HG03135 (cell line): Measurements from ENCODE around the gene DYSF.

Source experiments
- ATAC-seq: cut with Tn5 transposase; IDR thresholded peaks from one replicate; pipeline ENCODE4 v1.9.1; 2021; ENCODE audit warnings: mild to moderate bottlenecking, moderate library complexity; ENCODE audit not compliant: unreplicated experiment

DYSF gene

DNA sequence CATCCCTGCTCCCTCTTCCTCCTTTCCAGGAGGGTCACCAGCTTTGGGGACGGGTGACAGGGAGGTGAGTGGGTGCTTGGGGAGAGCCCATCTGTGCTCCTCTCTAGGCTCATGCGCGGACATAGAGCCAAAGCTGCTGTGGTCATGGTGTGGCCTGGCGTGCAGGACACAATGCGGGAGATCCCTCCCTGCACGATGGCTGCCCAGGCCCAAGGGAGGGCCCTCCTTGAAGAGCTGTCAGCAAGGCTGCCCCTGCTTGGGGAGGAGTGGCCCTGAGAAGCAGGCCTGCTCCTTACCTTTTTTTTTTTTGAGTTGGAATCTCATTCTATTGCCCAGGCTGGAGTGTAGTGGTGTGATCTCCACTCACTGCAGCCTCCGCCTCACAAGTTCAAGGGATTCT is 111.4 kb downstream of the DYSF start:
- ATAC-seq = no peak

DNA sequence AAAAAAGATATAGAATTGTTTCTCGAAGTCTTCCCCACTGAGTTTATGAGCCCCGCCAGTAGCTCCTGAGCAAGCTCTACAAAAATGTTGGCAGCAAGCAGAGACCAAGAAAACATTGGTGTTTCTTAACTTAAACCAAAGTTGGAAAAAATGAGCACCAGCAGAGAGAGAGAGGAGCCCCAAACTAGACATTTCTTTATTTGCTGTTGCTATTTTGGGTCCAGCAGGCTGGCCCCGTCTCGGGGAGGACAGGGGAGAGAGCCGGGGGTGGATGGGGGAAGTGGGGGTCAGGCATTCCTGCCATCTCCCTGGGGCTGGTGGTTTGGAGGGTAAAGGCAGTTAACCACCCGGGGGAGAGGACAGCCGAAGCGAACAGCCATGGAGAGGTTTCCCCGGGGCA is 113.0 kb downstream of the DYSF start:
- ATAC-seq = no peak

DNA sequence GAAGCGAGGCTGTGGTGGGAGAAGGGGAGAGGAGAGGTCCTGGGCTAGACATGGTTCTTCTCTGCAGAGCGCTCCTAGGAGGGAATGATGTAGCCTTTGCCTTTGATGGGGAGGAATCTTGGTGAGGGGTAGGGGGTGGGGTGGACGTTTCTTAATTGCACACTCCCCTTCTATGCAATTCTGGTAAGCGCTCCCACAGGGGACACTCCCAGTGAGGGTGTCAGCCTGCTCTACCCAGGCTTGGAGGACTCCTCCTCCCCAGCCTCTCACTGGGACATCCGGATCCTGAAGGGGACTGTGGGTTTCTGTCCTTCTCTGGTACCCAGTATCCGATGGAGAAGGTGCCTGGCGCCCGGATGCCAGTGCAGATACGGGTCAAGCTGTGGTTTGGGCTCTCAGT is 114.3 kb downstream of the DYSF start:
- no peak for ATAC-seq

DNA sequence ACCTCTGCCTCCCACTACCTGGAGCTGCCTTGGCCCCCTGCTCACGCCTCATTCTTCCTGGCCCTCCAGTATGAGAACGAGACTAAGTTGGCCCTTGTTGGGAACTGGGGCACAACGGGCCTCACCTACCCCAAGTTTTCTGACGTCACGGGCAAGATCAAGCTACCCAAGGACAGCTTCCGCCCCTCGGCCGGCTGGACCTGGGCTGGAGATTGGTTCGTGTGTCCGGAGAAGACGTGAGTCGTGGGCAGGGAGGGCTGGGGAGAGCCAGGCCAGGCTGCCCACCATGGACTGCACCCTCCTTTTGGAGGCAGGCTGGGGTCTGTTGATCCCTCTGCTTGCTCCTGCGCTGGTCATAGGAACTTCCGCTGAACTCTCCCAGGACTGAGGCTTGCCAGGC is 114.7 kb downstream of the DYSF start:
- ATAC-seq = no peak

DNA sequence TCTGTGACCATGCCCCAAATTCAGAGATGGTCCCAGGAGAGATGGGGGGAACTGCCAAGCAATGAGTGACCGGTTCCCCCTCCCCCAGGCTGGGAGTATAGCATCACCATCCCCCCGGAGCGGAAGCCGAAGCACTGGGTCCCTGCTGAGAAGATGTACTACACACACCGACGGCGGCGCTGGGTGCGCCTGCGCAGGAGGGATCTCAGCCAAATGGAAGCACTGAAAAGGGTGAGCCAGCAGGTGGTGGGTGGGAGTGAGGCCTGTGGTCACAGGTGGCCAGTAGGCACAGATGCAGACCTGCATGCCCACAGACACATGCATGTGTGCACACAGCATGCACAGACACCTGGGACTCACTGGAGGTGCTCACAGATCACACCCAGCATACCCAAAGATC is 117.2 kb downstream of the DYSF start:
- no peak for ATAC-seq

DNA sequence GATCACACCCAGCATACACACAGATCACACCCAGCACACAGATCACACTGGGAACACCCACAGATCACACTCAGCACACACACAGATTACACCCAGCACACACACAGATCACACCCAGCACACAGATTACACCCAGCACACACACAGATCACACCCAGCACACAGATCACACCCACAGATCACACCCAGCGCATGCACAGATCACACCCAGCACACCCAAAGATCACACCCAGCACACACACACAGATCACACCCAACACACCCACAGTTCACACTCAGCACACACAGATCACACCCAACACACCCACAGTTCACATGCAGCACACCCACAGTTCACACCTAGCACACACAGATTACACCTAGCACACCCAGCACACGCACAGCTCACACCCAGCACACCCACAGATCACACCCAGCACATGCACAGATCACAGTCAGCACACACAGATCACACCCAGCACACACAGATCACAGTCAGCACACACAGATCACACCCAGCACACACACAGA is 117.6 kb downstream of the DYSF start:
- ATAC-seq = no peak

DNA sequence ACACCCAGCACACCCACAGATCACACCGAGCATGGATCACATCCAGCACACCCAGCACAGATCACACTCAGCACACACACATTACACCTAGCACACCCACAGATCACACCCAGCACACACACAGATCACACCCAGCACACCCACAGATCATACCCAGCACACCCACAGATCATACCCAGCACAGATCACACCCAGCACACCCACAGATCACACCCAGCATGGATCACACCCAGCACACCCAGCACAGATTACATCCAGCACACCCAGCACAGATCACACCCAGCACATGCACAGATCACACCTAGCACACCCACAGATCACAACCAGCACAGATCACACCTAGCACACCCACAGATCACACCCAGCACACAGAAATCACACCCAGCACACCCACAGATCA is 118.6 kb downstream of the DYSF start:
- no peak for ATAC-seq

DNA sequence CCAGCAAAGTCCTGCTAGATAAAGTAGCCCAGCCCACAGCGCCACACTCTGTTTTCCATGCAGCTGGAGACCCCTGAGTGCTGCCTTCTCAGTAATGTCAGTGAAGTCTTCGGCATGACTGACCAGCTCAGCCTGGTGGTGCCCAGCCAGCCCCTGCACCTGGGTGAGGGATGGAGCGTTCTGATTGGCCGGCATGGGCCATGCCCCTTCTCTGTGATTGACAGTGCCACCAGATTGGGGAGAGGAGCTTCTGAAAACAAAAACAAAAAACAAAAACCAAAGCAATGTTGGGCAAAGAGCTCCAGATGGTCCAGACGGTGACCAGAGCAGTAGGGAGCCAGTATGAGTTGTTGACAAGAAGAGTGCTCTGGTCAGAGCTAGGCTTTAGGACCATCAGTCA is 122.6 kb downstream of the DYSF start:
- no peak for ATAC-seq

DNA sequence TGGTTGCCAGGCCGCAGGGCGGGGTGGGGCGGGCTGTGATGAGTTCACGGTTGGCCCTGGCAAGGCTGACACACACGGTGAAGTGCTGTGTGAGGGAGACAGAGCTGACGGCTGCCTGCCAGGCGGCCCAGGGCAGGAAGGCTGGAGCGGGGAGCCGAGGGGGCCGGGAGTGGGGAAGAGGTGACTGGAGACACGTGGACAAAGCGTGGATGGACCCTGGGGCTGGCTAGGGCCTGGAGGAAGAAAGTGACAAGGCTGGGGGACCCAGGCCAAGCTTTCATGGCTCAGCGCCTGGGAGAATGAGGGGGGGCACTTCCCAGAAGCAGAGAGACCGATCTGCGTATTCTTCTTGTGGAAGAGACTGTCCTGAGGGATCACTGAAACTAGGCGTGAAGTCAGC is 123.2 kb downstream of the DYSF start:
- ATAC-seq = no peak

DNA sequence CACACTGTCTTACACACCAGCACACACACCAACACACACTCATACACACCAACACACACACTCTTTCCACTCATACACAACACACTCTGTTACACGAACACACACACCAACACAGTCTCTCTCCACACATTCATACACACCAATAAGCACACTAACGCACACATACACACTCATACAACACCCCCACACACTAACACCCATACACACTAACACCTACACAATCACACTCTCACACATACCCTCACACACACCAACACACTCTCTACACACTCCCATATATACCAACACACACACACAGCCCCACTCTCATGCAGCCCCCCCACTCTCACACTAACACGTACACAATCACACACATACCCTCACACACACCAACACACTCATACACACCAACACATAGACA is 123.8 kb downstream of the DYSF start:
- ATAC-seq = no peak

DNA sequence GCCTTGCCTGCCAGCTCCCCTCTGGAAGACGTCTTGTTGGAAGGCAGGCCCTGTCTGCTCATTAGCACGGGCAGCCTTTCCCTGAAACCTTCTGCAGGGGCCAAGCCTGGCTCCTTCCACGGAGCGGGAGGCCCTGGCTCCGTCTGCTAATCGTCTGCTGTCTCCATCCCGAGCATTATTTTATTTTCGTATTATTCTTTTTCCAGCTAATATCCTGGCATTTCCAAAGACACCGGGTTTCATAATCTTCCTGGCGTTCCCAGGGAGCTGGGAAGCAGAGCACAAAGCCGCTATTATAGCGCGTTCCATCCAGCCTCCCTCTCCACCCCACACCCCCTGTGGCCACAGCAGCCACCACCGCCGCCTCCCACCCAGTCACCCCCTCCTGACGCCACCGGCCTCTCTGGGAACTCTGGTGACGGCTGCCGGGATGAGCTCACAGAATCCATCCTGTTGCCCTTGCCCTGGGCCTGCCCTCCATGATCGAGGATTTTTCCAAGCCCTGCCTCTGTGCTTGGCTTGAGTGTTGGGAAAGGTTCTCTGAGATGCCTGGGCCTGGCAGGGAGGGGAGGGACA is 125.5 kb downstream of the DYSF start:
- no peak for ATAC-seq

DNA sequence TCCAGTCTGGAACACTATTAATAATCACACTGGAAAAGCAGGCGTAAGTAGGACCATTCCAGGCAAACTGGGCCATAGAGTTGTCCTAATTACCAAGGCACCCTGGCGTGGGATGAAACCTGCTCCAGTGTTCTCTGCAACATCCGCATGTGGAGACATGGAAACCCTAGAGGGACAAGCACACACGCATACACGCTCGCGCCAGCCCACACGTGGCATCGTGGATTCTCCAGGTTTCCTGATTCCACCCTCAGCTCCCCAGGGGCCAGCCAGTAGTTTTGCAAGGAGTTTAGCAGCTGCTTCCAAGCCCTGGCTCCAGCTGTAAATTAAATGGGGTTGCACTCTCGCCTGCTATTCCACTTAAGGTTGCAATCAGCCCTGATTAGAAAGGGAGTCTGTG is 127.7 kb downstream of the DYSF start:
- ATAC-seq = no peak

DNA sequence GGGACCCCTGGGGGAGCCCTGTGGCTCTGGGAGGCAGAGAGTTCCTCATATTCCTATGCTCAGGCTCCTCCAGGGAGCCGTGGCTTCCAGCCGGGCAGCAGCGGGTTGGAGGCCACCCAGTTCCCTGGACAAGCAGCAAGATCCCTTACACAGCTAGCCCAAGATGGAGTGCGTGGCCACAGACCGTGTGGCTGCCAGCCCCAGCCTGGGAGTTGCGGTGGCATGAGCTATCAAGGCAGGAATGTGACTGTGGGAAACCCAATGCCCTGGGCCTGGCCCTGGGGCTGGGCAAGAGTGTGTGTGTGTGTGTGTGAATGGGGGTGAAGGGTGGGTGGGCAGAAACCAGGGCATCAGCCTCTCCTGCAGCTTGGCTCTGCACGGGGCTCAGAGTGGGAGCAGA is 130.5 kb downstream of the DYSF start:
- ATAC-seq = no peak

DNA sequence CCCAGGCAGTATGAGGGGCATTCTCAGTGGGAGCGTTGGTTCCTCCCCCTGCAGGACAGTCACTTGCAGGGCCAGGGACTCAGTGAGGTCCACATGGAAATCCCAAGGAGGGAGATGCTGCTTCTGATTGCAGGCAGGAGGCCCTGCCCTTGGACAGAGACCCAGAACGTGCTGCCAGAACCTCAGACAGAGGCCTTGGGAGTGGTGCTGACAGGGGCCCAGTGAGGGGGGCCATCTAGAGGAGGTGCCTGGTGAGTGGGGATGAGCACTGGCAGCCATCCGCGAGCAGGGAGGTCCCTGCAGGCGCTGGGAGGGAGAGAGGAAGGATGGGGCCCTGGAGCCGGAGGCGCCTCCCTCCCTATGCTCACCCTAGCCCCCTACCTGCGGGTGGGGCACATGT is 133.1 kb downstream of the DYSF start:
- no peak for ATAC-seq

DNA sequence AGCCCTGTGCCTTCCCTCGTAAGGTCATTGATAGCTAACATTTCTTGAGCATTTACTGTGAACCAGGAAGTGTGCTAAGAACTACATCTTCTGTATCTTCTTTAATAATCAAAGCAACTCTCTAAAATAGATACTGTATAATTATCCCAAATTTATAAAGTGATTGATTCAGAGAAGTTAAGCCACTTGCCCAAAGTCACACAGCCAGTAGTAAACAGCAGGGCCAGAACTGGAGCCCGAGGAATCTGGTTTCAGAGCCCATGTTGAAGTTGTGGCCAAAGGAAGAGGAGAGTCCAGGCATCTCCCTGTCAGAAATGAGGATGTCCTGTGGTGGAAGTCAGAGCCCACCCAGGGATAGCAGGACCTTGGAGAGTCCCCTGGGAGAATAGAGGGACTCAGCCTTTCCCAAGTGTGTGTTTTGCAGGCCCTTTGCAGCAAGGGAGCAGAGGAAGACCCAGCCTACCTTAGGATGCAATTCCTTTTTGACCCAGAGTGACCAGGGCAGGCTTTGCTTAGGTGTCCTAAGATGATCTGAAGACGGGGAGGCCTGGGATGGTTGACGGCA is 134.2 kb downstream of the DYSF start:
- no peak for ATAC-seq

DNA sequence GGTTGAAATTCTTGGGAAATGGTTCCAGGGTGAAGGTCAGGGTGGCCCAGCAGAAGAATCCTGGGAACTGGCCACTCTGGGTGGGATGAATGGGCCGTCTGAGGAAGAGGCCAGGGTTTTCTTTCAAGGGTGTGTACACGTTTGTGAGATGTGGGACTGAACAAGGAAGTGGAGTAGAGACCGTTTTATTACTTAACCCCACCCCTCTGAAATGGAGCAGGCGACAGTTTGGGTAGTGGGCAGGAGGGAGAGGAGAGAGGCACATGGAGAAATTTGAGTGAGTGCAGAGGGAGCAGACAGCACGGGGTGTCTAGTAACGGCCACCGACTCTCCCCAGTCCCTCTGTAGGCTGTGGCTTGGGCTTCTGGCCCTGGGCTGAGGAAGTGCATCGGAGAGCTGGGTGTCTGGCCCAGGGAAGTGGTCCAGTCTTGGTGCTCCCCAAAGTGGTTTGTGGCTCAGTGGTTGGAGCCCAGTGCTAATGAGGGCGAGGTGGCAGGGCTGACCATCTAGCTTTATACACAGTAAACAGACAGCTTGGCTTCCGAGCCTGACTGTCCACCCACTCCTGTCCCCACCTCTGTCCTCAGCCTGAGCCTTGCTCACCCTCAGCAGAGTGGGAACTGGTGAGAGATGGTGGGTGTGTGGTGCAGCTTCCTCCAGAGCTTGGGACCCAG is 135.3 kb downstream of the DYSF start:
- ATAC-seq = no peak

DNA sequence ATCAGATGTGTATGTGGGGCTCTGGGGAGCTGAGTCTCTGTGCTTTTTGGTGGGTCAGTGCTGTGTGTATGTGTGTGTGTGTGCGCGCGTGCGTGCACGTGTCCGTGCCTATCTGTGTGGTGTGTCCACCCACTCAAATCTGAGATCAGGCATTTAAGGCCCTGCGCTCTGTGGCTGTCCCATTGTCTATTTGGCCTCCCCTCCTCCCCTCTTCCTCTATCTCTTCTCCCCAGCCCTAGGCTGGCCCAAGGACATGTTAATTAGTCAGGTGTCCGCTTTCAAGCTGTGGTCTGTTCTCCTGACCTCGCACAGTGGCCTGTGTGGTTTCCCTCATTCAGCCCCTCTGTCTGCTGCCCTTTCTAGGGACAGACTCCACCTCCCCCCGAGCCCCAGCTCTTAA is 136.4 kb downstream of the DYSF start:
- no peak for ATAC-seq

DNA sequence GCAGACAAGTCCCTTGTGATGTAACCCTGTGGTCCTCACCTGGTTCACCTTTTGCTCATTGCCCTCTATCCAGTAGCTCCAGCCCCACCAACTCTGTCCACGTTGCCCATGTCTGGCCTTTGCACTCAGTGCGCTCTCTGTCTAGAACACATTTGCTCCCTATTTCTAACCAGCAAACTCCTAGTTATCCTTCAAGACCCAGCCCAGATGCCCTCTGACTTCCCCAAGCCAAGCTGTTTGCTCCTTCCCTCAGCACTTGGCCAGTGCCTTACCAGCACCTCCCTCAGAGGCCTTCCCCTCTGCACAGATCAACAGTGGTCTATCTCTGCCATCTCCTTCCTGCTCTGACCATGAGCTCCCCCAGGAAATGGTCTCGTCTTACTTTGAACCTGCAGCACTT is 137.7 kb downstream of the DYSF start:
- ATAC-seq = no peak

DNA sequence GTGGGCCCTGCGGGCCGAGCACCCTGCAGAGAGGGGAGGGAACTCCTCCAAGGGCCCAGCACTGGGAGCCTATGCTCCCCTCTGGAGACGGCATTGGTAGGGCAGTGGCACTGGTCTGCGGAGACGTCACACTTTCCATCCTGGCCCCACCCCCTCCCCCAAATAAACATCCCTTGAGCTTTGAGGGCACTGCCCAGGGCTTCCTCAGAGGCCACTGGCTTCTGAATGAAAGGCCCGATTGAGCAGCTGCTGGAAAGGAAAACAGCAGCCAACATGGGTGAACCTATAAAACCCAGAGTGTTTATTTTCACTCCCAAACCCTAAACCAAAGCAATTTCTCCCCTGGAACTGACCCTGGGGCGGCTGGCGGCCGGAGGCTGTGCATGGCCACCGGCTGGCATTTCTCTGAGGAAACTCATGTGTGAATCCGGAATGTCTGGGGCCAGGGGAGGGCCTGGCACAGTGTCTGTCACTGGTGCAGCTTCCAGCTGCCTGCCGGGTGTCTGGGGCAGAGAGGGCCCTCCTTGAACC is 138.9 kb downstream of the DYSF start:
- ATAC-seq = no peak

DNA sequence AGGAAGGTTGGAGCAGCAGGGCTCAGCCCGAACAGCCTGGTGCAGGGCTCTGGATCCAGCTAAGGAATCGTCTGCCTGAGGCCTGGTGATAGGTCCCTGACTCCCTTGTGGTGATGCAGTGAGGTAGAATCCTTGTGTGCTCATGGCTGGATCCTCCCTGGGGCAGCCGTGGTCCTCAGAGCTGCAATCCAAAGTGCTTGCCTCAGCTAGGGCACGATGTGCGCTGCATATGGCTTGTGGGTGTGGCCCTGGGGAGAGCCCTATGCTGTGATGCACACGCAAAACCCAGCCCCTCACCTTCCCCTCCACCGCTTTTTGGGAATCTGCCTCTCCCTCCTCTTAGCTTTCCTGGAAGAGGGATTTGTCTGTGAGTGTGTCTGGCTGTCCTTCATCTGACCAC is 142.2 kb downstream of the DYSF start:
- no peak for ATAC-seq

DNA sequence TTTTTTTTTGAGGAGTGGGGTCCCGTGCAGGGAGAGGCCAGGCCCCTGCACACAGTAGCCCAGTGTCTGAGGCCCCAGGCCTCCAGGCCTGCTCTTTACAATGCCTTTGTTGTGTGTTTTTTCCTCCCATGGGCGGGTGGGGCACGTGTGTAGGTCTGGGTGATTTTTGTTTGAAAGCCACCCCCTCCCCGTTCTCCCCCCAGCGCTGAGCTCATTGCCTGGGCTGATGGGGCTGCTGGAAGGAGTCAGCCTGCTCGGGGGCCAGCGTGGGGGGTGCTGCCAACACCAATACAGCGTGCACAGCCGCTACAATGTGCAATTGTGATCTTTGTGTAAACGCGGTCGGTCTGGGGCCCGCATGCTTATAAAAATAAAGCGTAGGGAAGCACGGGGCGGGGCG is 142.7 kb downstream of the DYSF start:
- ATAC-seq = no peak

DNA sequence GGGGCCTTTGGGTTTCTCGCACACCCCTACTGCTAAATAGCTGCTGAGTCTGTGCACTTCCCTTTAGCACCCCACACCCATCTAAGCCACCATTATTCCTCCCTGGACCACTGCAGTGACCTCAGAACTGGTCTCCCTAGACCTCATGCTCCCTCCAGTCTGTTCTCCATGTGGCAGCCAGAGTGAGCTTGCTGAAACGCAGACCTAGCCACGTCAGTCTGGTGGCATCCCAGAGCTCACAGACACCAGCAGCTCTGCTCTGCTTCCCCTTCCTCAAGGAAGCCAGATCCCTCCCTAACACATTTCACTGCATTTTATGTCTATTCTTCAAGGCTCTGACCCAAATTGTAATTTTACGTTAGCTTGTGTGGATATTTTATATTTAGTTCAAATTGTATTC is 144.4 kb downstream of the DYSF start:
- ATAC-seq = no peak
